Measurements from ENCODE around the gene ARID5B. TPM values are rescaled to one million over a fixed set of nuclear protein-coding genes. Genes with fewer than 3 reads are reported as not detected.

Gene ARID5B
- total and polyA plus RNA-seq, 2 donors (not counting 3 experiments of a cell fraction or from before 2014, with no cell fraction given) = 5.6 to 8.9 TPM

- H3K4me2 ChIP-seq (ENCODE audit: insufficient read depth, low read length) = peak overlapping the region; percentile 96
- peak overlapping the region; percentile 50 for H3K27ac ChIP-seq (ENCODE audit: insufficient read depth, low read depth, low read length)
- H3K9me3 ChIP-seq (replicated peaks; ENCODE audit: control insufficient read depth, insufficient read depth, low read length) = no peaks in the 10 kb centered on the region
- H3K9ac ChIP-seq (replicated peaks; ENCODE audit: extremely low read depth, insufficient read depth, low read length) = peak overlapping the region; percentile 35
- dilution Hi-C loops (cut with MboI; ENCODE audit: extremely low pct_ligation_motif_present, low sequenced_read_pairs) = no loop called here
- no peaks in the 10 kb centered on the region for H3K36me3 ChIP-seq (ENCODE audit: control insufficient read depth in 2 of 2, extremely low read depth in 1 of 2, insufficient read depth in 2 of 2, low read length in 2 of 2)
- POLR2A ChIA-PET = interaction anchor here (1.0 to 1.4 kb wide), 2 partner anchors 32 to 95 kb away, joined by 5 to 10 read pairs; no protein-coding TSS in a partner anchor
- H3K4me1 ChIP-seq (ENCODE audit: control insufficient read depth, extremely low read depth, insufficient read depth, low read length) = peaks cover 23% of the 10 kb centered on the region
- no peaks in the 10 kb centered on the region for H4K20me1 ChIP-seq (replicated peaks; ENCODE audit: control insufficient read depth, extremely low read depth, insufficient read depth, low read length)
- intact Hi-C loops (cut with micrococcal nuclease) = loop anchor here (1.0 to 2.0 kb wide), 6 partner anchors 19 to 251 kb away; no protein-coding TSS in a partner anchor
- FAIRE-seq (peak; percentile 69), DNase-seq (ENCODE audit: low read depth, low spot score) (peak; percentile 91)
- no peak overlapping the region for H2AFZ ChIP-seq (ENCODE audit: low read depth, low read length)
- no TSS peak for BruUV-seq (replicated peaks)
- TF ChIP-seq GATA2 (IDR thresholded peaks at IDR 0.05; ENCODE audit: insufficient read depth, insufficient read length, low read depth, low read length) = no peak
- TF ChIP-seq, protein P1, sequence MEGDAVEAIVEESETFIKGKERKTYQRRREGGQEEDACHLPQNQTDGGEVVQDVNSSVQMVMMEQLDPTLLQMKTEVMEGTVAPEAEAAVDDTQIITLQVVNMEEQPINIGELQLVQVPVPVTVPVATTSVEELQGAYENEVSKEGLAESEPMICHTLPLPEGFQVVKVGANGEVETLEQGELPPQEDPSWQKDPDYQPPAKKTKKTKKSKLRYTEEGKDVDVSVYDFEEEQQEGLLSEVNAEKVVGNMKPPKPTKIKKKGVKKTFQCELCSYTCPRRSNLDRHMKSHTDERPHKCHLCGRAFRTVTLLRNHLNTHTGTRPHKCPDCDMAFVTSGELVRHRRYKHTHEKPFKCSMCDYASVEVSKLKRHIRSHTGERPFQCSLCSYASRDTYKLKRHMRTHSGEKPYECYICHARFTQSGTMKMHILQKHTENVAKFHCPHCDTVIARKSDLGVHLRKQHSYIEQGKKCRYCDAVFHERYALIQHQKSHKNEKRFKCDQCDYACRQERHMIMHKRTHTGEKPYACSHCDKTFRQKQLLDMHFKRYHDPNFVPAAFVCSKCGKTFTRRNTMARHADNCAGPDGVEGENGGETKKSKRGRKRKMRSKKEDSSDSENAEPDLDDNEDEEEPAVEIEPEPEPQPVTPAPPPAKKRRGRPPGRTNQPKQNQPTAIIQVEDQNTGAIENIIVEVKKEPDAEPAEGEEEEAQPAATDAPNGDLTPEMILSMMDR (IDR thresholded peaks at IDR 0.05; ENCODE audit: extremely low read depth in 1 of 2, insufficient read depth in 1 of 2, low read depth in 1 of 2, low read length in 2 of 2) = no peak
- no peak for TF ChIP-seq POLR2AphosphoS5 (IDR thresholded peaks at IDR 0.05; ENCODE audit: insufficient read depth, low read depth, low read length)
- TF ChIP-seq POLR2A (IDR thresholded peaks at IDR 0.05; ENCODE audit: low read depth, low read length) = no peak
- no peak for TF ChIP-seq JUN (IDR thresholded peaks at IDR 0.05; ENCODE audit: borderline replicate concordance, insufficient read depth, insufficient read length, low read depth)
- no peak for TF ChIP-seq MAX (IDR thresholded peaks at IDR 0.05; ENCODE audit: insufficient read depth, insufficient read length)
- TF ChIP-seq EZH2 (IDR thresholded peaks at IDR 0.05; ENCODE audit: borderline replicate concordance, low read depth, low read length, severe bottlenecking) = no peak
- TF ChIP-seq FOS (IDR thresholded peaks at IDR 0.05; ENCODE audit: borderline replicate concordance, insufficient read depth, low read length) = no peak
- no peak for TF ChIP-seq MYC (IDR thresholded peaks at IDR 0.05; ENCODE audit: low read depth, low read length)
- CTCF ChIA-PET = interaction anchor here (0.7 to 2.2 kb wide), 13 partner anchors 10 to 1166 kb away, joined by 3 to 13 read pairs (median 3); no protein-coding TSS in a partner anchor
- no peaks in the 10 kb centered on the region for H3K27me3 ChIP-seq (ENCODE audit: control insufficient read depth in 2 of 2, insufficient read depth in 2 of 2, low read length in 2 of 2)
- H3K9me1 ChIP-seq (replicated peaks; ENCODE audit: control insufficient read depth, extremely low read depth, insufficient read depth, low read length) = no peaks in the 10 kb centered on the region
- H3K4me3 ChIP-seq (replicated peaks in 1 of 3; ENCODE audit: insufficient read depth in 1 of 3, low read depth in 1 of 3, low read length in 3 of 3) = peak overlapping the region in 2 of 3 experiments; percentile 4 to 46
- no peaks in the 10 kb centered on the region for H3K79me2 ChIP-seq (ENCODE audit: control insufficient read depth, insufficient read depth, low read length)
These were observed 92.4 kb downstream of the ARID5B start for GRCh38 chr10:61993711-61994401.

Data from endothelial cell of umbilical vein (primary cell).